GM19395 (cell line): ENCODE results near the gene FAM193A.
"Not testable (repeated sequence)": the region's sequence is repeated elsewhere in the genome, so short reads cannot be mapped to it uniquely, and the experiment has no call there.

Experiments
- ATAC-seq: cut with Tn5 transposase; IDR thresholded peaks from one replicate; pipeline ENCODE4 v1.9.1; 2021; ENCODE audit warnings: mild to moderate bottlenecking, moderate library complexity; ENCODE audit not compliant: unreplicated experiment

FAM193A gene

GRCh38 chr4:2574009-2574408 lies 37.6 kb downstream of the FAM193A start:
- ATAC-seq, result no peak

- no peak for ATAC-seq
Observed at GRCh38 chr4:2574863-2575262, 38.4 kb downstream of the FAM193A start.

GRCh38 chr4:2576290-2576689 lies 39.8 kb downstream of the FAM193A start:
- ATAC-seq, result no peak

- no peak for ATAC-seq
Observed at GRCh38 chr4:2578106-2578505, 41.7 kb downstream of the FAM193A start.

- ATAC-seq, result no peak
Observed at GRCh38 chr4:2579910-2580309, 43.5 kb downstream of the FAM193A start.

- ATAC-seq, result no peak
Observed at GRCh38 chr4:2583092-2583491, 46.6 kb downstream of the FAM193A start.

GRCh38 chr4:2583517-2583916 lies 47.1 kb downstream of the FAM193A start:
- no peak for ATAC-seq

GRCh38 chr4:2586502-2586901 lies 50.1 kb downstream of the FAM193A start:
- no peak for ATAC-seq

GRCh38 chr4:2587213-2587823 lies 50.9 kb downstream of the FAM193A start:
- ATAC-seq, result no peak

GRCh38 chr4:2588259-2588658 lies 51.8 kb downstream of the FAM193A start:
- ATAC-seq, result no peak

- no peak for ATAC-seq
Observed at GRCh38 chr4:2591189-2591588, 54.7 kb downstream of the FAM193A start.

GRCh38 chr4:2592014-2592413 lies 55.6 kb downstream of the FAM193A start:
- ATAC-seq, result not testable (repeated sequence)

- ATAC-seq, result no peak
Observed at GRCh38 chr4:2592572-2592971, 56.1 kb downstream of the FAM193A start.

- no peak for ATAC-seq
Observed at GRCh38 chr4:2593003-2593402, 56.6 kb downstream of the FAM193A start.

- no peak for ATAC-seq
Observed at GRCh38 chr4:2595436-2595835, 59.0 kb downstream of the FAM193A start.

GRCh38 chr4:2595952-2596552 lies 59.6 kb downstream of the FAM193A start:
- ATAC-seq, result no peak

- no peak for ATAC-seq
Observed at GRCh38 chr4:2596611-2597010, 60.2 kb downstream of the FAM193A start.

- ATAC-seq, result peak; percentile 73
Observed at GRCh38 chr4:2598511-2599303, 62.3 kb downstream of the FAM193A start.

- ATAC-seq, result no peak
Observed at GRCh38 chr4:2599304-2599654, 62.8 kb downstream of the FAM193A start.

- no peak for ATAC-seq
Observed at GRCh38 chr4:2600878-2601277, 64.4 kb downstream of the FAM193A start.

- ATAC-seq, result no peak
Observed at GRCh38 chr4:2604614-2605013, 68.2 kb downstream of the FAM193A start.

GRCh38 chr4:2606960-2607506 lies 70.6 kb downstream of the FAM193A start:
- no peak for ATAC-seq
